ENCODE results near the gene GALNS.
"Not testable (repeated sequence)": the region's sequence is repeated elsewhere in the genome, so short reads cannot be mapped to it uniquely, and the experiment has no call there.

Gene GALNS

GRCh38 chr16:88799569-88800276 lies 57.0 kb downstream of the GALNS start:
- DNase-seq, result no peak

GRCh38 chr16:88798772-88799455 lies 57.8 kb downstream of the GALNS start:
- peak; percentile 97 for DNase-seq

- DNase-seq, result no peak
Measured at GRCh38 chr16:88798073-88798472, 58.7 kb downstream of the GALNS start.

- no peak for DNase-seq
Measured at GRCh38 chr16:88796278-88796677, 60.5 kb downstream of the GALNS start.

GRCh38 chr16:88793251-88793954 lies 63.3 kb downstream of the GALNS start:
- DNase-seq, result no peak

- no peak for DNase-seq
Measured at GRCh38 chr16:88792668-88793250, 64.0 kb downstream of the GALNS start.

- no peak for DNase-seq
Measured at GRCh38 chr16:88792078-88792550, 64.6 kb downstream of the GALNS start.

- DNase-seq, result no peak
Measured at GRCh38 chr16:88790312-88791211, 66.2 kb downstream of the GALNS start.

- DNase-seq, result no peak
Measured at GRCh38 chr16:88789594-88789993, 67.2 kb downstream of the GALNS start.

- not testable (repeated sequence) for DNase-seq
Measured at GRCh38 chr16:88788749-88789148, 68.0 kb downstream of the GALNS start.

GRCh38 chr16:88787579-88788314 lies 69.0 kb downstream of the GALNS start:
- DNase-seq, result no peak

- DNase-seq, result no peak
Measured at GRCh38 chr16:88785106-88785924, 71.4 kb downstream of the GALNS start, which contains the start of gene PIEZO1. Gene PIEZO1 (minus strand): TSS chr16:88785220. CDS start chr16:88784964, 256 bp downstream.

GRCh38 chr16:88784856-88785105 lies 72.0 kb downstream of the GALNS start:
- DNase-seq, result no peak

GRCh38 chr16:88784074-88784855 lies 72.5 kb downstream of the GALNS start:
- DNase-seq, result no peak

GRCh38 chr16:88783391-88784073 lies 73.2 kb downstream of the GALNS start:
- DNase-seq, result no peak

GRCh38 chr16:88782454-88783390 lies 74.0 kb downstream of the GALNS start:
- no peak for DNase-seq

- DNase-seq, result no peak
Measured at GRCh38 chr16:88781140-88782077, 75.3 kb downstream of the GALNS start.

Data from NCI-H524 treated with DMSO at 0.1 percent for 48 hours (cell line).